SH-SY5Y (cell line): Measurements from ENCODE around the gene RPN2.

Experiments used
- GATA2 ChIP-seq: IDR thresholded peaks from 2 replicates; pipeline ENCODE4 v1.6.1; 2011; ENCODE audit warnings: mild to moderate bottlenecking, low read depth, low read length
- GATA3 ChIP-seq: IDR thresholded peaks from 2 replicates; pipeline ENCODE4 v1.6.1; 2011; ENCODE audit warnings: low read depth, mild to moderate bottlenecking, low read length, moderate library complexity

GRCh38 chr20:37202267-37202943 is 23.3 kb downstream of the RPN2 start:
- TF ChIP-seq GATA2 (peak; percentile 17; the same call in 1 of the 2 replicates), GATA3 (no peak)
